LNCAP (cell line): ENCODE results near the gene SULT4A1.

Experiments
- CTCF ChIP-seq: fragments of 450-650 bp; IDR thresholded peaks from 2 replicates; pipeline ENCODE4 v1.5.1; 2017; ENCODE audit warnings: mild to moderate bottlenecking

Gene SULT4A1

GRCh38 chr22:43826142-43827002 is 35.9 kb downstream of the SULT4A1 start:
- peak; percentile 66 for TF ChIP-seq CTCF

DNA sequence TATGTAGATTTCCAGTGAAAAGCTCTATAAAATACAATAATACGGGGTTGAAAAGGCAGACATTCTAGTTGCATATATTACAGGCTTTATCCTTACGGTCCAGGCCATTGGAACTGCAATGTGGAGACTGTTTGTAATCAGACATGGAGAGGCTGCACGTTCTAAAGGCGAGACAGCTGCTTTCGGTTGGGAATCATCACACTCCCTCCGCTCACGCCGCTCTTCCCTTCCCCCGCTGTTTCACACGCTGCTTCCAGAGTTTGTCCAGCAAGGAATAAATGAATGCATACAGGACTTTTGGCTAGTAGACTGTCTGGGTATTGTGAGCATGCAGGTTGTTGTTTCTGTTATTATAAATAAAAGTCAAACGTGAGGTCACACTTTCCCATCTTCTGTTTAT is 36.7 kb downstream of the SULT4A1 start:
- no peak for TF ChIP-seq CTCF

GRCh38 chr22:43824724-43825420 is 37.4 kb downstream of the SULT4A1 start:
- TF ChIP-seq CTCF = no peak

- TF ChIP-seq CTCF = no peak
Measured at GRCh38 chr22:43823911-43824665, 38.2 kb downstream of the SULT4A1 start.

DNA sequence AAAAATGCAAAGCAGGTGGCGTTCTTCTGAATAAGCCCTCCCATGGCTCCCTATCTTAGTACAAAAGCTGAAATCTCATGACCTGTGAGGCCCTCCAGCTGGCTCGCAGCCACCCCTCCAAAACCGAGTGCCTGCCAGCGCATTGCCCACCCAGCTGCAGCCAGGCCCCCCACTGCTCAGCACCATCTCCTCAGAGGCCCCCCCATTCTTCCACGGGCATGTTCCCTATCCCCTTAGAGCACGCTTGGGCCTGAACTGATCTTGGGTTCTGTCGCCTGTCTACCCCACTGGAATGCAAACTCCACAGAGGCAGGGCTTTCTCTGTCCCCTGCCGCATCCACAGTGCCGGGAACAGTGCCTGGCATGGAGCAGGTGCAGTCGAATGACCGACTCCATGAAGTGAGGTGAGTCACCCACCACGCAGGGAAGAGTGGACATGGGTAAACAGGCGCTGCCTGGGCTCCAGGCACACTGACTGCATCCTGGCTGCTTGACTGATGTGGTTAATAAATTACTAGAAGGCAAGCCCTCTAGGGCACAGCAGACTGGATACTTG is 38.9 kb downstream of the SULT4A1 start:
- TF ChIP-seq CTCF = no peak

- no peak for TF ChIP-seq CTCF
Measured at GRCh38 chr22:43821606-43822425, 40.5 kb downstream of the SULT4A1 start.
